ENCODE data around the gene HAND1. TPM values are rescaled to one million over a fixed set of nuclear protein-coding genes. Genes with fewer than 3 reads are reported as not detected.

HAND1 gene
- total RNA-seq, 2 donors from 2014 or later: not detected

- no peak for TF ChIP-seq CTCF (IDR thresholded peaks at IDR 0.05)
- TF ChIP-seq POLR2A (IDR thresholded peaks at IDR 0.05): no peak
- TF ChIP-seq POLR2AphosphoS5 (IDR thresholded peaks at IDR 0.05): no peak
- H3K36me3 ChIP-seq: no peaks in the 10 kb centered on the region
- H3K27me3 ChIP-seq (replicated peaks; ENCODE audit: insufficient read depth): no peaks in the 10 kb centered on the region
- no peak overlapping the region for H3K4me3 ChIP-seq
- WGBS: 31% methylated on average over 2 of the region's 2 CpGs
- intact Hi-C loops (cut with DNase I): no loop called here
- no peak overlapping the region for H3K27ac ChIP-seq
- DNase-seq (ENCODE audit: low spot score): no peak
- no peaks in the 10 kb centered on the region for H3K4me1 ChIP-seq (replicated peaks)
- no peaks in the 10 kb centered on the region for H3K9me3 ChIP-seq
Observed at GRCh38 chr5:154501566-154501965, 23.5 kb upstream of the HAND1 start.

GRCh38 chr5:154498994-154499393, 21.0 kb upstream of the HAND1 start:
- H3K4me3 ChIP-seq: no peak overlapping the region
- TF ChIP-seq POLR2AphosphoS5 (IDR thresholded peaks at IDR 0.05) (no peak), POLR2A (IDR thresholded peaks at IDR 0.05) (no peak)
- H3K36me3 ChIP-seq: no peaks in the 10 kb centered on the region
- peaks cover 7% of the 10 kb centered on the region for H3K27me3 ChIP-seq (replicated peaks; ENCODE audit: insufficient read depth)
- no peak overlapping the region for H3K27ac ChIP-seq
- DNase-seq (ENCODE audit: low spot score): no peak
- intact Hi-C loops (cut with DNase I): no loop called here
- H3K9me3 ChIP-seq: no peaks in the 10 kb centered on the region
- H3K4me1 ChIP-seq (replicated peaks): no peaks in the 10 kb centered on the region
- WGBS: 92% methylated on average over 2 of the region's 2 CpGs

GRCh38 chr5:154498591-154498990, 20.6 kb upstream of the HAND1 start:
- WGBS: 79% methylated on average over 1 of the region's 1 CpG
- intact Hi-C loops (cut with DNase I): no loop called here
- H3K27me3 ChIP-seq (replicated peaks; ENCODE audit: insufficient read depth): peaks cover 7% of the 10 kb centered on the region

GRCh38 chr5:154494036-154494435, 16.0 kb upstream of the HAND1 start:
- Histone ChIP-seq H3K4me3 (no peak overlapping the region), H3K9me3 (no peaks in the 10 kb centered on the region), H3K27me3 (replicated peaks; ENCODE audit: insufficient read depth) (peaks cover 7% of the 10 kb centered on the region), H3K27ac (no peak overlapping the region), H3K4me1 (replicated peaks) (no peaks in the 10 kb centered on the region), H3K36me3 (no peaks in the 10 kb centered on the region)
- WGBS: 82% methylated on average over 4 of the region's 4 CpGs
- TF ChIP-seq CTCF (IDR thresholded peaks at IDR 0.05) (no peak), POLR2AphosphoS5 (IDR thresholded peaks at IDR 0.05) (no peak), POLR2A (IDR thresholded peaks at IDR 0.05) (no peak)
- intact Hi-C loops (cut with DNase I): no loop called here
- no peak for DNase-seq (ENCODE audit: low spot score)

More at GRCh38 chr5:154498591-154498990, 20.6 kb upstream of the HAND1 start:
- DNase-seq (ENCODE audit: low spot score): no peak
- Histone ChIP-seq H3K4me3 (no peak overlapping the region), H3K9me3 (no peaks in the 10 kb centered on the region), H3K36me3 (no peaks in the 10 kb centered on the region), H3K27ac (no peak overlapping the region), H3K4me1 (replicated peaks) (no peaks in the 10 kb centered on the region)
- TF ChIP-seq POLR2A (IDR thresholded peaks at IDR 0.05): no peak
- TF ChIP-seq POLR2AphosphoS5 (IDR thresholded peaks at IDR 0.05): no peak
- TF ChIP-seq CTCF (IDR thresholded peaks at IDR 0.05): no peak

GRCh38 chr5:154493274-154493673, 15.2 kb upstream of the HAND1 start:
- no peaks in the 10 kb centered on the region for H3K9me3 ChIP-seq
- H3K27ac ChIP-seq: no peak overlapping the region
- no peaks in the 10 kb centered on the region for H3K4me1 ChIP-seq (replicated peaks)
- H3K36me3 ChIP-seq: no peaks in the 10 kb centered on the region
- WGBS: 47% methylated on average over 29 of the region's 29 CpGs
- peaks cover 7% of the 10 kb centered on the region for H3K27me3 ChIP-seq (replicated peaks; ENCODE audit: insufficient read depth)
- H3K4me3 ChIP-seq: no peak overlapping the region
- no peak for DNase-seq (ENCODE audit: low spot score)
- intact Hi-C loops (cut with DNase I): no loop called here
- no peak for TF ChIP-seq POLR2AphosphoS5 (IDR thresholded peaks at IDR 0.05)
- no peak for TF ChIP-seq POLR2A (IDR thresholded peaks at IDR 0.05)
- no peak for TF ChIP-seq CTCF (IDR thresholded peaks at IDR 0.05)

Measured in prostate gland (tissue), 2 donors.